ENCODE measurements around the gene MYRF.

- TF ChIP-seq CTCF (conservative IDR thresholded peaks at IDR 0.05; ENCODE audit: low read depth, low read length) = no peak
- no peak for TF ChIP-seq SMC3 (IDR thresholded peaks at IDR 0.05; ENCODE audit: low read depth, low read length)
- no peak for TF ChIP-seq BHLHE40 (IDR thresholded peaks at IDR 0.05; ENCODE audit: low read depth, low read length)
- no peak for TF ChIP-seq POLR2A (IDR thresholded peaks at IDR 0.05; ENCODE audit: low read depth, low read length)
Measured at GRCh38 chr11:61704838-61705237, 47.6 kb upstream of the MYRF start.
